ENCODE results near the gene APMAP. TPM values are rescaled to one million over a fixed set of nuclear protein-coding genes. Genes with fewer than 3 reads are reported as not detected.

APMAP gene
- total RNA-seq, 3 donors from 2014 or later (not counting 1 experiment from before 2014, with no cell fraction given), result 205 to 212 (median 207) TPM

DNA sequence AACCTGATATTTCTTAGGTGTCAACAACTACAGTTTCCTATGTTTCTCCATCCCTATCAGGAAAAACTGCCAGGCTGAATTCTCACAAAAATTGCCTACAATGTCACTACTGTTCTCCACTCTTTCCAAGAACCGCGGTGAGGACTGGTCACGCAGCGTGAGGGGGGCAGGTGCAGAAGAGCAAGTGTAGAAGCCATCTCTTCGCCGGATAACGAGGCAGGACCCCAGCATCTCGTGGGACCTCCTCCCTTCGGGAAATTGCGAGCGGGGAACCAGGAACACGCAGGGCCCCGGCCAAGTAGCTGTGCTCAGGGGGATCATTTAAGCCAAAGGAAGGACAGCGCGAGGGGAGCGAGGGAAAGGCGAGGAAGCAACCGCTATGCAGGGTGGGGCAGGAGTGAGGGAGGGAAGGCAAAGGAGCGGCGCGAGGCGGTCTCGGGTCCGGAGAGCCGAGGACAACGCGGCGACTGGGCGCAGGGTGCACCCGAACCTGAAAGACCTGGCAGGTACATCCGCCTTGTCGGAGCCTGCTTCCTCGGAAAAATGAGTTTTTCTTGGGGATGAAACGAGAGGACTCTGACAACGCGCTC lies 559 bp downstream of the APMAP start:
- H3K4me3 ChIP-seq (ENCODE audit: low read length), result peak overlapping the region; percentile 95
- H3K36me3 Mint-ChIP-seq, result no peaks in the 10 kb centered on the region
- H3K27ac ChIP-seq (ENCODE audit: low read length), result peak overlapping the region; percentile 98
- ATAC-seq (peak; percentile 0 to 5 (median 4)), DNase-seq (peak in 1 of 2 donors; percentile 29)
- H3K27me3 ChIP-seq (ENCODE audit: control insufficient read depth, insufficient read depth, low read length), result no peaks in the 10 kb centered on the region
- TF ChIP-seq, protein P1, sequence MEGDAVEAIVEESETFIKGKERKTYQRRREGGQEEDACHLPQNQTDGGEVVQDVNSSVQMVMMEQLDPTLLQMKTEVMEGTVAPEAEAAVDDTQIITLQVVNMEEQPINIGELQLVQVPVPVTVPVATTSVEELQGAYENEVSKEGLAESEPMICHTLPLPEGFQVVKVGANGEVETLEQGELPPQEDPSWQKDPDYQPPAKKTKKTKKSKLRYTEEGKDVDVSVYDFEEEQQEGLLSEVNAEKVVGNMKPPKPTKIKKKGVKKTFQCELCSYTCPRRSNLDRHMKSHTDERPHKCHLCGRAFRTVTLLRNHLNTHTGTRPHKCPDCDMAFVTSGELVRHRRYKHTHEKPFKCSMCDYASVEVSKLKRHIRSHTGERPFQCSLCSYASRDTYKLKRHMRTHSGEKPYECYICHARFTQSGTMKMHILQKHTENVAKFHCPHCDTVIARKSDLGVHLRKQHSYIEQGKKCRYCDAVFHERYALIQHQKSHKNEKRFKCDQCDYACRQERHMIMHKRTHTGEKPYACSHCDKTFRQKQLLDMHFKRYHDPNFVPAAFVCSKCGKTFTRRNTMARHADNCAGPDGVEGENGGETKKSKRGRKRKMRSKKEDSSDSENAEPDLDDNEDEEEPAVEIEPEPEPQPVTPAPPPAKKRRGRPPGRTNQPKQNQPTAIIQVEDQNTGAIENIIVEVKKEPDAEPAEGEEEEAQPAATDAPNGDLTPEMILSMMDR (IDR thresholded peaks at IDR 0.05), result no peak
- no peaks in the 10 kb centered on the region for H3K27me3 Mint-ChIP-seq (ENCODE audit: low read depth in 2 of 2)
- H3K4me1 Mint-ChIP-seq, result peaks cover 63 to 66% of the 10 kb centered on the region in 2 donors
- under 1% methylated on average over 36 of the region's 36 CpGs for WGBS (ENCODE audit: insufficient coverage)
- no peaks in the 10 kb centered on the region for H3K9me3 Mint-ChIP-seq
- H3K27ac Mint-ChIP-seq, result peak overlapping the region; percentile 93 to 94
- H3K9me3 ChIP-seq (ENCODE audit: control insufficient read depth, insufficient read depth, low read length), result no peaks in the 10 kb centered on the region
- H3K36me3 ChIP-seq (ENCODE audit: control insufficient read depth, insufficient read depth, low read length), result no peaks in the 10 kb centered on the region
- intact Hi-C loops (cut with micrococcal nuclease), result loop anchor here (1.0 to 2.0 kb wide), 6 partner anchors 31 to 255 kb away; partner anchors contain the start of gene CST7
- H3K4me1 ChIP-seq (ENCODE audit: control insufficient read depth, insufficient read depth, low read length), result peaks cover 46% of the 10 kb centered on the region
- peak overlapping the region; percentile 83 for H3K4me3 Mint-ChIP-seq

DNA sequence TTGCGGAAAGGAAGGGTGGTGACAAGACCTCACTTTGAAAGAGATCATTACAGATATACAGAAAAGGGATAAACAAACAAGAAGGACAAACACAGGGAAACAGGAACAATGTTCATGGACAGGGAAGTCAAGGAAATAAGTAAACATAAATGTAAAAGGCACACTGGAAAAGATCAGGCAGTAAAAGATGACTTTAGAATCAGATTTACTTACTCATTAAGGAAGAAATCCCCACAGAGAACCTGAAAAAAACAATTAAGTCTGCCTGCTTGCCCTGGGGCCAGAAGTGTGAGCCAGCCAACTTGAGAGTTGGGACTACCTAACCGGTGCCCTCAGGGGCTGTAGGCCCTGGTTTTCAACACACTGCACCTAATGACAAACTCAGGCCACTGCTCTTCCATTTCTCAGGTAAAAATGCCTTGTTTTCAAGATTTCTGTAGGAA lies 1.7 kb downstream of the APMAP start:
- Mint-ChIP-seq H3K4me1 (peaks cover 75 to 78% of the 10 kb centered on the region in 2 donors), H3K9me3 (no peaks in the 10 kb centered on the region)
- 60% methylated on average over 2 of the region's 2 CpGs for WGBS (ENCODE audit: insufficient coverage)

GRCh38 chr20:24989162-24989561 lies 3.4 kb downstream of the APMAP start:
- Mint-ChIP-seq H3K27me3 (ENCODE audit: low read depth in 2 of 2) (no peaks in the 10 kb centered on the region), H3K36me3 (no peaks in the 10 kb centered on the region), H3K4me1 (peaks cover 82 to 85% of the 10 kb centered on the region in 2 donors), H3K4me3 (peak overlapping the region; percentile 83), H3K27ac (peak overlapping the region; percentile 93 to 94), H3K9me3 (no peaks in the 10 kb centered on the region)
- Histone ChIP-seq H3K4me1 (ENCODE audit: control insufficient read depth, insufficient read depth, low read length) (peaks cover 60% of the 10 kb centered on the region), H3K4me3 (ENCODE audit: low read length) (no peak overlapping the region), H3K27me3 (ENCODE audit: control insufficient read depth, insufficient read depth, low read length) (no peaks in the 10 kb centered on the region), H3K9me3 (ENCODE audit: control insufficient read depth, insufficient read depth, low read length) (no peaks in the 10 kb centered on the region), H3K36me3 (ENCODE audit: control insufficient read depth, insufficient read depth, low read length) (peaks cover 4% of the 10 kb centered on the region), H3K27ac (ENCODE audit: low read length) (peak overlapping the region; percentile 46)
- 84% methylated on average over 3 of the region's 3 CpGs for WGBS (ENCODE audit: insufficient coverage)
- intact Hi-C loops (cut with micrococcal nuclease), result no loop called here
- ATAC-seq, result no peak
- TF ChIP-seq, protein P1 (IDR thresholded peaks at IDR 0.05), result no peak
- DNase-seq, result no peak

More for the DNA sequence above, 1.7 kb downstream of the APMAP start:
- Histone ChIP-seq H3K4me3 (ENCODE audit: low read length) (peak overlapping the region; percentile 95), H3K27me3 (ENCODE audit: control insufficient read depth, insufficient read depth, low read length) (no peaks in the 10 kb centered on the region), H3K27ac (ENCODE audit: low read length) (peak overlapping the region; percentile 98), H3K4me1 (ENCODE audit: control insufficient read depth, insufficient read depth, low read length) (peaks cover 57% of the 10 kb centered on the region), H3K9me3 (ENCODE audit: control insufficient read depth, insufficient read depth, low read length) (no peaks in the 10 kb centered on the region), H3K36me3 (ENCODE audit: control insufficient read depth, insufficient read depth, low read length) (peaks cover 2% of the 10 kb centered on the region)
- DNase-seq, result peak in 1 of 2 donors; percentile 31
- Mint-ChIP-seq H3K27me3 (ENCODE audit: low read depth in 2 of 2) (no peaks in the 10 kb centered on the region), H3K27ac (peak overlapping the region; percentile 93 to 94), H3K36me3 (no peaks in the 10 kb centered on the region), H3K4me3 (peak overlapping the region; percentile 83)
- intact Hi-C loops (cut with micrococcal nuclease), result no loop called here
- TF ChIP-seq, protein P1 (IDR thresholded peaks at IDR 0.05), result no peak
- ATAC-seq, result no peak

Data from natural killer cell (primary cell).